H1 (cell line): Measurements from ENCODE around the gene OR1S2. TPM values are rescaled to one million over a fixed set of nuclear protein-coding genes. Genes with fewer than 3 reads are reported as not detected.

Source experiments
- CTCF ChIA-PET: fragments of 300-600 bp; sonication (Branson Sonifier 250); formaldehyde crosslinking; loops from one replicate; lab custom pipeline; 2021; ENCODE audit not compliant: partially characterized antibody; lab: Charles Lee
- POLR2A ChIA-PET: fragments of 300-600 bp; sonication (Branson Sonifier 250); formaldehyde crosslinking; loops from one replicate; lab custom pipeline; 2021; ENCODE audit warnings: inconsistent platforms; ENCODE audit not compliant: partially characterized antibody; lab: Charles Lee
- DNase-seq, 2 experiments: peaks; one replicate each; pipeline versions ENCODE4 v3.0.0 to v3.0.0-alpha.2; 2010 to 2022; ENCODE audit warnings: low spot score in 2 of 2, low read depth in 1 of 2, mixed read lengths in 1 of 2
- FAIRE-seq: peaks from 2 replicates; lab custom pipeline; 2011; peaks lifted over from hg19 to GRCh38; lab: Jason Lieb, UNC
- H2AFZ ChIP-seq: 2 replicates; pipeline ENCODE4 v1.8.1; 2012; ENCODE audit warnings: low read length, inconsistent platforms
- H2AK5ac ChIP-seq: 2 replicates; pipeline ENCODE4 v1.6.1; 2013; ENCODE audit warnings: low read depth, low read length
- H2BK120ac ChIP-seq: replicated peaks from 2 replicates; pipeline ENCODE3; 2013; ENCODE audit warnings: low read depth, low read length, inconsistent platforms
- H2BK12ac ChIP-seq: 2 replicates; pipeline ENCODE4 v1.6.1; 2013; ENCODE audit warnings: low read depth, low read length
- H2BK15ac ChIP-seq: 2 replicates; pipeline ENCODE4 v1.6.1; 2013; ENCODE audit warnings: low read length
- H2BK20ac ChIP-seq: 2 replicates; pipeline ENCODE4 v1.6.1; 2013; ENCODE audit warnings: low read length
- H2BK5ac ChIP-seq: 2 replicates; pipeline ENCODE4 v1.6.1; 2013; ENCODE audit warnings: low read depth, low read length
- H3K14ac ChIP-seq: 2 replicates; pipeline ENCODE4 v1.6.1; 2013; ENCODE audit warnings: inconsistent platforms; ENCODE audit not compliant: insufficient read length
- H3K18ac ChIP-seq: 2 replicates; pipeline ENCODE4 v1.6.1; 2013; ENCODE audit warnings: low read length; ENCODE audit errors: extremely low read depth
- H3K23ac ChIP-seq: 2 replicates; pipeline ENCODE4 v1.6.1; 2013; ENCODE audit warnings: inconsistent platforms; ENCODE audit not compliant: insufficient read length
- H3K23me2 ChIP-seq: 2 replicates; pipeline ENCODE4 v1.6.1; 2013; ENCODE audit warnings: low read depth, low read length
- H3K27ac ChIP-seq: 2 replicates; pipeline ENCODE4 v1.6.1; 2011; ENCODE audit warnings: low read depth, low read length, inconsistent platforms
- H3K27me3 ChIP-seq, 4 experiments: replicated peaks in 1 of 4; 1 replicate in 1 of 4; 2 replicates in 3 of 4; pipeline versions ENCODE4 v1.6.1 to v1.8.1; 2011 to 2013; ENCODE audit warnings: low read length in 3 of 4, mild to moderate bottlenecking in 3 of 4, inconsistent platforms in 2 of 4, mixed read lengths in 2 of 4, moderate library complexity in 1 of 4; ENCODE audit not compliant: control insufficient read depth in 3 of 4, insufficient read depth in 3 of 4; ENCODE audit errors: extremely low read depth in 1 of 4
- H3K36me3 ChIP-seq, 4 experiments: 2 replicates each; pipeline versions ENCODE4 v1.6.1 to v1.8.1; 2011 to 2013; ENCODE audit warnings: mild to moderate bottlenecking in 4 of 4, low read length in 3 of 4, moderate library complexity in 2 of 4, control low read depth in 1 of 4, inconsistent platforms in 1 of 4; ENCODE audit not compliant: insufficient read depth in 4 of 4, control insufficient read depth in 2 of 4
- H3K4ac ChIP-seq: replicated peaks from 2 replicates; pipeline ENCODE3; 2013; ENCODE audit warnings: low read length, low read depth, mixed read lengths, inconsistent platforms; ENCODE audit not compliant: insufficient read length
- H3K4me1 ChIP-seq, 4 experiments: replicated peaks in 1 of 4; 1 replicate in 1 of 4; 2 replicates in 3 of 4; pipeline versions ENCODE4 v1.6.1 to v1.8.1; 2011 to 2013; ENCODE audit warnings: low read length in 3 of 4, inconsistent platforms in 2 of 4, mixed read lengths in 1 of 4; ENCODE audit not compliant: insufficient read depth in 4 of 4, control insufficient read depth in 3 of 4
- H3K4me2 ChIP-seq, 2 experiments: 2 replicates each; pipeline versions ENCODE4 v1.6.1 to v1.8.1; 2011 to 2013; ENCODE audit warnings: low read depth in 2 of 2, low read length in 2 of 2, control low read depth in 1 of 2, inconsistent platforms in 1 of 2, mild to moderate bottlenecking in 1 of 2; ENCODE audit not compliant: insufficient read depth in 1 of 2
- H3K4me3 ChIP-seq, 4 experiments: fragments of 200-600, 300-600 bp in 1 of 4; sonication (generic), shearing (Covaris generic), sonication (Bioruptor Twin) in 1 of 4; 2 replicates each; pipeline versions ENCODE4 v1.5.1 to v1.8.1; 2011 to 2016; ENCODE audit warnings: low read length in 4 of 4, low read depth in 3 of 4, control low read depth in 2 of 4, inconsistent platforms in 2 of 4, mild to moderate bottlenecking in 2 of 4, mixed read lengths in 1 of 4, moderate library complexity in 1 of 4; ENCODE audit not compliant: insufficient read depth in 2 of 4; ENCODE audit errors: extremely low read depth in 1 of 4
- H3K56ac ChIP-seq: replicated peaks from 2 replicates; pipeline ENCODE3; 2013; ENCODE audit warnings: low read depth, mild to moderate bottlenecking, mixed read lengths, low read length, inconsistent platforms; ENCODE audit not compliant: insufficient read length
- H3K79me1 ChIP-seq: 2 replicates; pipeline ENCODE4 v1.6.1; 2013; ENCODE audit warnings: low read depth, low read length, control low read depth
- H3K79me2 ChIP-seq, 2 experiments: 2 replicates each; pipeline versions ENCODE4 v1.6.1 to v1.8.1; 2012 to 2013; ENCODE audit warnings: low read length in 2 of 2, mild to moderate bottlenecking in 2 of 2, inconsistent platforms in 1 of 2; ENCODE audit not compliant: insufficient read depth in 2 of 2, control insufficient read depth in 1 of 2
- H3K9ac ChIP-seq, 4 experiments: replicated peaks in 1 of 4; 1 replicate in 1 of 4; 2 replicates in 3 of 4; pipeline versions ENCODE4 v1.6.1 to v1.8.1; 2011 to 2013; ENCODE audit warnings: low read depth in 3 of 4, low read length in 3 of 4, control low read depth in 2 of 4, mild to moderate bottlenecking in 2 of 4, moderate library complexity in 2 of 4, inconsistent platforms in 1 of 4; ENCODE audit errors: extremely low read depth in 1 of 4
- H3K9me3 ChIP-seq, 2 experiments: 2 replicates each; pipeline versions ENCODE4 v1.6.1 to v1.8.1; 2012 to 2013; ENCODE audit warnings: mild to moderate bottlenecking in 2 of 2, moderate library complexity in 2 of 2, control low read depth in 1 of 2, inconsistent platforms in 1 of 2, low read depth in 1 of 2, low read length in 1 of 2, mixed read lengths in 1 of 2; ENCODE audit not compliant: insufficient read depth in 2 of 2
- H4K20me1 ChIP-seq, 2 experiments: replicated peaks in 1 of 2; 2 replicates each; pipeline versions ENCODE3 to v1.8.1; 2011 to 2013; ENCODE audit warnings: inconsistent platforms in 2 of 2, low read length in 2 of 2, mild to moderate bottlenecking in 1 of 2; ENCODE audit not compliant: insufficient read depth in 2 of 2, control insufficient read depth in 1 of 2
- H4K5ac ChIP-seq: 2 replicates; pipeline ENCODE4 v1.6.1; 2013; ENCODE audit warnings: low read length, low read depth, mixed read lengths, inconsistent platforms; ENCODE audit not compliant: insufficient read length
- H4K8ac ChIP-seq: 2 replicates; pipeline ENCODE4 v1.8.0; 2013; ENCODE audit warnings: mild to moderate bottlenecking, moderate library complexity, low read length, inconsistent platforms; ENCODE audit not compliant: insufficient read depth; ENCODE audit errors: extremely low read depth
- H4K91ac ChIP-seq: replicated peaks from 2 replicates; pipeline ENCODE3; 2013; ENCODE audit warnings: low read length, mixed read lengths, inconsistent platforms; ENCODE audit not compliant: insufficient read length
- JUND ChIP-seq: IDR thresholded peaks from 2 replicates; pipeline ENCODE4 v1.6.1; 2011; ENCODE audit warnings: mild to moderate bottlenecking, improper control_type of control experiment, low read length
- KDM5A ChIP-seq: fragments of 200-600 bp; IDR thresholded peaks from 2 replicates; pipeline ENCODE4 v1.7.1; 2012; ENCODE audit warnings: mild to moderate bottlenecking, low read length, inconsistent platforms, mixed read lengths
- POLR2A ChIP-seq, 2 experiments: IDR thresholded peaks; 1 replicate in 1 of 2; 2 replicates in 1 of 2; pipeline ENCODE4 v1.6.1; 2011; ENCODE audit warnings: low read depth in 2 of 2, low read length in 2 of 2, mild to moderate bottlenecking in 2 of 2; ENCODE audit errors: control extremely low read depth in 1 of 2
- POLR2AphosphoS5 ChIP-seq: IDR thresholded peaks from 2 replicates; pipeline ENCODE4 v1.6.1; 2011; ENCODE audit warnings: low read depth, low read length
- RBBP5 ChIP-seq: IDR thresholded peaks from 2 replicates; pipeline ENCODE4 v1.7.1; 2012; ENCODE audit warnings: low read depth, mild to moderate bottlenecking, inconsistent platforms, low read length, moderate library complexity, borderline replicate concordance
- RNF2 ChIP-seq: fragments of 200-900, 300-1000 bp; sonication (generic); IDR thresholded peaks from 2 replicates; pipeline ENCODE4 v1.7.1; 2016; ENCODE audit warnings: borderline replicate concordance, low read depth, mild to moderate bottlenecking, antibody characterized with exemption, low read length; ENCODE audit not compliant: poor library complexity, severe bottlenecking; ENCODE audit errors: missing control alignments
- WGBS, 2 experiments: shearing (Covaris generic) in 1 of 2; methylation state at CpG; one replicate each; pipeline versions ENCODE4 v1.1.6 to v1.1.7; 2013 to 2015; ENCODE audit warnings: low lambda C conversion rate in 2 of 2, mixed read lengths in 2 of 2, inconsistent platforms in 1 of 2, low coverage in 1 of 2, missing lambda C conversion rate in 1 of 2; ENCODE audit not compliant: insufficient replicate concordance in 2 of 2, insufficient coverage in 1 of 2, insufficient read length in 1 of 2; ENCODE audit errors: extremely low coverage in 1 of 2, missing lambda C conversion rate in 1 of 2; 5-methylcytosine and 5-hydroxymethylcytosine counted together
- polyA plus RNA-seq, 7 experiments: library from polyadenylated mRNA; depleted of rRNA in 3 of 7; stranded (reverse) in 5 of 7; unstranded in 2 of 7; fragments of >200 nt in 5 of 7; fragments of 200-250 nt in 2 of 7; gene quantifications; 1 replicate in 5 of 7; 2 replicates in 1 of 7; 4 replicates in 1 of 7; pipeline versions ENCODE4 v1.2.1 to v1.2.3, GENCODE V29; 2011 to 2013; ENCODE audit warnings: missing spikeins in 2 of 7, mixed read lengths in 2 of 7
- total RNA-seq: library from RNA; stranded (reverse); fragmentation: NEBNext Ultra II Directional; extraction: Animal tissue kit (Norgen Biotek cat#: 25700); gene quantifications from 2 replicates; pipeline ENCODE4 v1.2.1, GENCODE V29; 2021

The OR1S2 gene
- total and polyA plus RNA-seq, 2 of the 8 experiments (the other 6 are each of a cell fraction or from before 2014, with no cell fraction given): not detected

DNA sequence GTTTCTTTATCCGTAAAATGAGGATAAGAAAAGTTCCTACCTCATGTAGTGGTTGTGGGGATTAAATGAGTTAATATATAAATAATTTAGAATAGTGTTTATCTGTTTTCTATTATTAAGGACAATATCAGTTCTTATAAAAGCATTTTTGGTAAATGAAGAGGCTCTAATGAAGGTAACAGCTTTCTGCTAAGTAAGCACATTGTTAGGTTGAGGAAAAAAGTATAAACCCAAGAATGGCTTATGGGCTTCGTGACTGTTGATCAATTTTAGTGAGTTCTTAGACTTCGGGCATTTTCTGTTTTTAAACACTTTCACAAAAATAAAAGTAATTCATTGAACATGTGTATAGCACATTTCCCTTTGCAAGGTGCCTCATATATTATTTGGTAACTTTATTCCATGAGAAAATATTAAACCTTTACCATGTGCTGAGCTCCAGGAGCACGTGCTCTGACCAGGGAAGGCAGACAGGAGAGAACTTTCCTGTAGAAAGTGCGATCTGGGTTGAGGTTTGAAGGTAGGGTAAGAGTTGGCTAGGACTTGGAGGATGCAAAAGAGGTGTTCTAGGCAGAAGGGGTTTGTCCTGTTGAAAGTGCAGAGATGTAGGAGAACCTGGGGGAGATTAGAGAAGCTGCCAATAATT is 26.4 kb downstream of the OR1S2 start:
- Histone ChIP-seq H2AK5ac (no peak overlapping the region), H3K9me3 (peaks cover 0 to 16% of the 10 kb centered on the region in 2 experiments; a peak in 1 of 4 replicates), H3K27ac (no peak overlapping the region), H3K23me2 (no peaks in the 10 kb centered on the region), H3K4me3 (no peak overlapping the region), H3K4me2 (no peak overlapping the region), H3K9ac (no peak overlapping the region), H3K27me3 (no peaks in the 10 kb centered on the region), H3K56ac (no peak overlapping the region), H4K5ac (no peak overlapping the region), H3K14ac (no peak overlapping the region), H3K18ac (no peak overlapping the region), H2BK5ac (no peak overlapping the region), H3K4me1 (no peaks in the 10 kb centered on the region), H2BK12ac (no peak overlapping the region), H3K79me2 (no peaks in the 10 kb centered on the region), H3K4ac (no peak overlapping the region), H4K20me1 (no peaks in the 10 kb centered on the region), H3K36me3 (no peaks in the 10 kb centered on the region; a peak in 1 of 8 replicates), H3K23ac (no peak overlapping the region), H2AFZ (no peak overlapping the region), H4K91ac (no peak overlapping the region), H2BK120ac (no peak overlapping the region), H2BK20ac (no peak overlapping the region), H2BK15ac (no peak overlapping the region), H4K8ac (no peak overlapping the region), H3K79me1 (no peaks in the 10 kb centered on the region)
- FAIRE-seq (no peak), DNase-seq (no peak)
- TF ChIP-seq POLR2AphosphoS5: no peak
- TF ChIP-seq KDM5A: no peak
- TF ChIP-seq RNF2: no peak
- no peak for TF ChIP-seq RBBP5
- no peak for TF ChIP-seq JUND
- TF ChIP-seq POLR2A (IDR thresholded peaks at IDR 0.05; ENCODE audit: control extremely low read depth in 1 of 2, low read depth in 2 of 2, low read length in 2 of 2): no peak
- POLR2A ChIA-PET: no interaction called here
- CTCF ChIA-PET: no interaction called here
- WGBS, 2 experiments: 76% methylated on average over 5 of the region's 5 CpGs; no CpG with 5 or more reads in 1 of the 2 experiments
